ENCODE results near the gene BNIP5.

The BNIP5 gene

GRCh38 chr6:36290668-36291620, 45.7 kb downstream of the BNIP5 start:
- FAIRE-seq = no peak

- no peak for FAIRE-seq
These were observed 47.3 kb downstream of the BNIP5 start for GRCh38 chr6:36289281-36289878.

GRCh38 chr6:36286858-36287257, 49.8 kb downstream of the BNIP5 start:
- no peak for FAIRE-seq

- no peak for FAIRE-seq
These were observed 50.9 kb downstream of the BNIP5 start for GRCh38 chr6:36285797-36286196.

GRCh38 chr6:36285187-36285671, 51.5 kb downstream of the BNIP5 start:
- FAIRE-seq = no peak

DNA sequence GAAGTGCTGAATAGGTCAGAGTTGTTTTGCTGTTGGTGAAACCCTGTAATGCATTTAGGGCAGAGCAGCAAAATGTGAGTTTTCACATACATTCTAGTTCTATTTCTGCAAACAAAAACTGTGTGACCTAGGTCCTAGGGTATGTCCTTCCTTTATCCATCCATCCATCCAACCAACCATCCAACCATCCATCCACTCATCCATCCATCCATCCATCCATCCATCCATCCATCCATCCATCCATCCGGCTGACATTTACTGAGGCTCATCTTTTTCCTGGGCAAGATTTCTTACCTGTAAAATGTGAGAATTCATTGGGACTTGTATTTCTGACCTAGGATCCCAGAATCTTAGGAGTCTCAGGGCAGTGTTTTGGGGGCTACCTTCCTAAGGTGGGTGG, 52.3 kb downstream of the BNIP5 start:
- FAIRE-seq = no peak

DNA sequence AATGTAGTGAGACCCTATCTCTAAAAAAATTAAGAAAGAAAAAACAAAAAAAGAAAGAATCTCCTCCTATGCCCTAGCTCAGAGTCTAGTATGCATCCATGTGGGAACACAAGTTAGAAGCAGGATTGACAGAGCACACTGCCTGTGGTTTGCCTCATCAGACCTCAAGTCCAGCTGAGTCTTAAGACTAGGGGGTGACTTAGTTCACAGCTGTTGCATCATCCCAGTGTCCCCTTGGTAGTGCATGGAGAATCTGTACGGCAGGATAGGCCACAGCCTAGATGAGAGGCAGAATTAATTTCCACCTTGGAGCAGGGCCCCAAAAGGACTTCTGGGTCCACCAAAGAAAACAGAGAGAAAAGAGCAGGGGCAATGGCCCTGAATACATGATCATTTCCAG, 53.1 kb downstream of the BNIP5 start:
- no peak for FAIRE-seq

GRCh38 chr6:36280983-36281382, 55.7 kb downstream of the BNIP5 start:
- no peak for FAIRE-seq

DNA sequence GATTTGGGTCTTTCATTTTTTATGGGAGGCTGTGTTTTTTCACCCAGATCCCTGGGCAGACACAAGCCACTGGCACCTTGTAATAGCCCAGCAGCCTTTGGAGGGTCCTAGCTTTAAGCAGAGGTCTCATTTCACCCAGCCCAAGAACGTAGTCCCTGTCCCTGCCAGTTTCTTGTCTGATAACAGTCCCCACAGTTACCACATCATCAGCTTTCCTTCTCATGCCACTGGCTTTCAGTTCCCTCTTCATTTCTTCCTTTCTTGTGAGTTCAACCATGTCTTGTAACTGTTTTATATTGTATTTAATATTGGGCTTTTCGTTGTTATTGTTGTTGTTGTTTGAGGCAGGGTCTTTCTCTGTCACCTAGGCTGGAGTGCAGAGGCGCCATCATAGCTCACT, 56.2 kb downstream of the BNIP5 start:
- no peak for FAIRE-seq

DNA sequence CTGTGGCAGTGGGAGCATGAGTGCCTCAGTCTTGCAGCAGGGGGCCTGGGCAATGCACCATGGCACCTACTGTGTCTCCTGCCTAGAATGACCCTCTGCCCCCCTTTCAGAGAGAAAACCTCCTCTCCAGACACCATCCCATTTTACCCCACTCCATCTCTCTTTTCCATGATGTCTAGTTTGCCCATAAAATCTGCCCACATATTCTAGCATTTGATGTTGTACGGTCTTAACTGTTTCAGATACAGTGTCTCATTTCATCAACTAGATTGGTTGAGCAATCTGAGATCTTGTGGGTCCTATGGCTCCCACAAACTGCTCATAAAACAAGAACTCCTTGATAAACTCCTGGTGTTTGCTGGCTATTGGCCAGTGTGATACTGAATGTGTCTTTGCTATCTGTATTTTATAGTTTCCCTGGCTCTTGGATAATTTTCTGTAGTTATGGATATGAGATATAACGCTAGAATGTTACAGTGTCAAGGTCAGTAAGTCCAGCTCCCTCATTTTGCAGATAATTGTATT, 58.7 kb downstream of the BNIP5 start:
- no peak for FAIRE-seq

DNA sequence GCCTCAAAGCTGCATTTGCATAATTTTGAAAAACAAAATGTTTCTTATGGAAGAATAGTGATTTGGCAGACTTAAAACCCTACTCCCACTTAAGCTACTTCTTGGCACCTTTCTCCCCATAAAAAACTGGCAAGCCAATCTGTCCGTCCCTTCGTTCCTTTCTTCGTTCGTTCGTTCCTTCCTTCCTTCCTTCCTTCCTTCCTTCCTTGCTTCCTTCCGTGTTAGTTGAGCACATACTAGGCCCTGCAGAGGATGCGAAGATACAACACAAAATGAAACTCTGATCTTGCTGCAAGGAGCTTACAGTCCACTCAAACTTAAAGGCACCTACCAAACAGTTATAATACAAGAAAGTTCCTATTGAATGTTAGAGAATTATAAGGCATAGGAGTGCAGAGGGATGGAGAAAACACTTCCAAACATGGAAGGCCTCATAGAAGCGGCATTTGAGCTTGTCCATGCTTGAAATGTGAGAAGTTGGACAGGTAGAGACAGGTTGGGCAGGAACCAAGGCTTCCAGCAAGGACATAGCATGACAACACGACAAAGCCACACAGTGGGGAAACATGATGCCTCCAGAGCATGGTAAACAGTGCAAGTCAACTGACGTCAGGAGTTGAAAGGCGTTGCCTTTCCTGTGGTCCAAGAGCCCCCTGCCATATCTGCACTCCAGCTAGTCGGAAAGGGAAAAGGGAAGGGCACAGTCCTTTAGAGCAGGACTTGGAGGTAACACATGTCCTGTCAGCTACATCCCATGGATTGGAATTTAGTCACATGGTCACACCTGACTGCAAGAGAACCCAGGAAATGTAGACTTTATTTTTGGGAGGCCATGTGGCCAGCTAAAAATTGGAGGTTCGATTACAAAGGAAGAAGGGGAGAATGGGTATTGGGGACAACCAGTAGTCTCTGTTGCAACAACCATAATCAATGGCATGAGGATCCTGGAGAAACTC, 59.8 kb downstream of the BNIP5 start:
- no peak for FAIRE-seq

GRCh38 chr6:36273802-36274514, 62.7 kb downstream of the BNIP5 start:
- no peak for FAIRE-seq

- no peak for FAIRE-seq
These were observed 63.6 kb downstream of the BNIP5 start for GRCh38 chr6:36273067-36273466.

DNA sequence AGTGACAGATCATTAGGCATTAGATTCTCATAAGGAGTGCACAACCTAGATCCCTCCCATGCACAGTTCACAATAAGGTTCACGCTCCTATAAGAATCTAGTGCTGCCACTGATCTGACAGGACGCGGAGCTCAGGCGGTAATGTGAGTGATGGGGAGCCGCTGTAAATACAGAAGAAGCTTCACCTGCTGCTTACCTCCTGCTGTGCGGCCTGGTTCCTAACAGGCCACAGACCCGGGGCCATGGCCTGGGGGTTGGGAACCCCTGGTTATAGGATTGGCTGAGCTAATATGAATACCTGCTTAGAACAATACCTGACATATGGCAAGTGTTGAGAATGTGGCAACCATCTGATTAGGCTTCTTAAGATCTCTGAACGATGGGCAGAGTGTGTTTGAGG, 64.5 kb downstream of the BNIP5 start:
- no peak for FAIRE-seq

GRCh38 chr6:36269834-36270705, 66.6 kb downstream of the BNIP5 start, which contains the start of gene PNPLA1:
Gene PNPLA1 (plus strand): TSS chr6:36270060. CDS start chr6:36270460, 400 bp downstream.
- FAIRE-seq = no peak

- no peak for FAIRE-seq
These were observed 68.0 kb downstream of the BNIP5 start for GRCh38 chr6:36268478-36269275.

GRCh38 chr6:36267731-36268477, 68.8 kb downstream of the BNIP5 start:
- FAIRE-seq = no peak

DNA sequence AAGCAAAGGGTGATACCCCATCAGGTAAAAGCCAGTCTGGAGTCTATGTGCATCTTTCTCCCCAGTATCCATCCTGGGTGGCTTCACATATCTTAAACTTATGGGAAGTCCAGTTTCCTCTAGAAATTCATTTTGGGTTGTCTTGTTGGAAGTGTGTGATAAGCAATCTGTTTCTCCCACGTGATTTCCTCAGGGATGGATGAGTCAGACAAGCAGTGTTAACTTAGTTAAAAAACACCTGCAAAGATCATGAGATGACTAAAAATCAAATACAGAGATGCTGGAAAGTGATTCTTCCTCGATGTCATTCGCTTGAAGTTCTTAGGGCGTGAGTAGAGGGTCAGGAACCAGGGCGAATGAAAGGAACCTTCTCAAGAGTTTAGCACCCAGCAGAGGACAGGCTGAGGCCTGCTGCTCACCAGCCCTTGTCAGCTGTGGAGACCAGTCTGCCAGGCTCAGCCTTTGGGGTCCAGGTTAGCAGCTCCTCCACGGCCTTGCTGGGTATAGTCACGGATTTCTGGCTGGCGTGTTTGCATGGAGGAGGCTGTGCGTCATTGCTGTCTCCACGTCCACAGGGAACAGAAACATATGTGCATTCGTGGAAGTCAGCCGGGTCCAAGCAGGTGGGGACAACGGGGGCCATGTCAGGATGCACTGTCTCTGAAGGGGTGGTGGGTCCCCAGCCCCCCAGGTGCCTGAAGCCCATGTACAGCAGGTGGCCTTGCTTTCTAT, 69.6 kb downstream of the BNIP5 start:
- no peak for FAIRE-seq

Measured in A204.1 (cell line).